Measurements from ENCODE around the gene CTF1. TPM values are rescaled to one million over a fixed set of nuclear protein-coding genes. Genes with fewer than 3 reads are reported as not detected.

The CTF1 gene
- total RNA-seq, 1 experiment from 2014 or later, result 1.4 TPM

DNA sequence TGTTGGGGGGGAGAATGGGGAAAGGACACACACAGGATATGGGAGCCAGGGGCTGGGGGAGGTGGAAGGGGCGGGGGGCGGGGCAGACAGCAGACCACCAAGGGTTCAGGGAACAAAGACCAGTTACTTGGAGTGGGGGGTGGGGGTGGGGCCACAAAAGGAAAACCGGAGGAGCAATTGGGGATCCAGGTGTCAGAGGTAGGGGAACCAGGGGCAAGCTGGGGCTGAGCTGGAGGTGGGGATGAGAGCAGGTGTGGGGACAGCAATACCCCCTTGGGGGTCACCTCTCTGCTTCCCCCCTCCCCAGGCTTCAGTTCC is 51.1 kb downstream of the CTF1 start (continued):
- TF ChIP-seq, protein P1, sequence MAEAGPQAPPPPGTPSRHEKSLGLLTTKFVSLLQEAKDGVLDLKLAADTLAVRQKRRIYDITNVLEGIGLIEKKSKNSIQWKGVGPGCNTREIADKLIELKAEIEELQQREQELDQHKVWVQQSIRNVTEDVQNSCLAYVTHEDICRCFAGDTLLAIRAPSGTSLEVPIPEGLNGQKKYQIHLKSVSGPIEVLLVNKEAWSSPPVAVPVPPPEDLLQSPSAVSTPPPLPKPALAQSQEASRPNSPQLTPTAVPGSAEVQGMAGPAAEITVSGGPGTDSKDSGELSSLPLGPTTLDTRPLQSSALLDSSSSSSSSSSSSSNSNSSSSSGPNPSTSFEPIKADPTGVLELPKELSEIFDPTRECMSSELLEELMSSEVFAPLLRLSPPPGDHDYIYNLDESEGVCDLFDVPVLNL (CRISPR knock-in tag; IDR thresholded peaks at IDR 0.05; ENCODE audit: borderline replicate concordance, low read depth), result no peak
- TF ChIP-seq ZNF416 (CRISPR knock-in tag; IDR thresholded peaks at IDR 0.05) (no peak), ZNF219 (CRISPR knock-in tag; IDR thresholded peaks at IDR 0.05; ENCODE audit: borderline replicate concordance) (no peak), E2F5 (CRISPR knock-in tag; IDR thresholded peaks at IDR 0.05) (no peak), FOXJ3 (CRISPR knock-in tag; IDR thresholded peaks at IDR 0.05; ENCODE audit: borderline replicate concordance) (no peak), TEAD4 (CRISPR knock-in tag; IDR thresholded peaks at IDR 0.05) (no peak), IRF1 (CRISPR knock-in tag; IDR thresholded peaks at IDR 0.05) (no peak)
- TF ChIP-seq, protein P2, sequence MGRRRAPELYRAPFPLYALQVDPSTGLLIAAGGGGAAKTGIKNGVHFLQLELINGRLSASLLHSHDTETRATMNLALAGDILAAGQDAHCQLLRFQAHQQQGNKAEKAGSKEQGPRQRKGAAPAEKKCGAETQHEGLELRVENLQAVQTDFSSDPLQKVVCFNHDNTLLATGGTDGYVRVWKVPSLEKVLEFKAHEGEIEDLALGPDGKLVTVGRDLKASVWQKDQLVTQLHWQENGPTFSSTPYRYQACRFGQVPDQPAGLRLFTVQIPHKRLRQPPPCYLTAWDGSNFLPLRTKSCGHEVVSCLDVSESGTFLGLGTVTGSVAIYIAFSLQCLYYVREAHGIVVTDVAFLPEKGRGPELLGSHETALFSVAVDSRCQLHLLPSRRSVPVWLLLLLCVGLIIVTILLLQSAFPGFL (CRISPR knock-in tag; IDR thresholded peaks at IDR 0.05; ENCODE audit: borderline replicate concordance), result no peak
- TF ChIP-seq, protein P3, sequence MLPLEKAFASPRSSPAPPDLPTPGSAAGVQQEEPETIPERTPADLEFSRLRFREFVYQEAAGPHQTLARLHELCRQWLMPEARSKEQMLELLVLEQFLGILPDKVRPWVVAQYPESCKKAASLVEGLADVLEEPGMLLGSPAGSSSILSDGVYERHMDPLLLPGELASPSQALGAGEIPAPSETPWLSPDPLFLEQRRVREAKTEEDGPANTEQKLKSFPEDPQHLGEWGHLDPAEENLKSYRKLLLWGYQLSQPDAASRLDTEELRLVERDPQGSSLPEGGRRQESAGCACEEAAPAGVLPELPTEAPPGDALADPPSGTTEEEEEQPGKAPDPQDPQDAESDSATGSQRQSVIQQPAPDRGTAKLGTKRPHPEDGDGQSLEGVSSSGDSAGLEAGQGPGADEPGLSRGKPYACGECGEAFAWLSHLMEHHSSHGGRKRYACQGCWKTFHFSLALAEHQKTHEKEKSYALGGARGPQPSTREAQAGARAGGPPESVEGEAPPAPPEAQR (CRISPR knock-in tag; IDR thresholded peaks at IDR 0.05), result no peak
- TF ChIP-seq, protein P4, sequence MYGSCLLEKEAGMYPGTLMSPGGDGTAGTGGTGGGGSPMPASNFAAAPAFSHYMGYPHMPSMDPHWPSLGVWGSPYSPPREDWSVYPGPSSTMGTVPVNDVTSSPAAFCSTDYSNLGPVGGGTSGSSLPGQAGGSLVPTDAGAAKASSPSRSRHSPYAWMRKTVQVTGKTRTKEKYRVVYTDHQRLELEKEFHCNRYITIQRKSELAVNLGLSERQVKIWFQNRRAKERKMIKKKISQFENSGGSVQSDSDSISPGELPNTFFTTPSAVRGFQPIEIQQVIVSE (CRISPR knock-in tag; IDR thresholded peaks at IDR 0.05; ENCODE audit: borderline replicate concordance), result no peak
- TF ChIP-seq, protein P5, sequence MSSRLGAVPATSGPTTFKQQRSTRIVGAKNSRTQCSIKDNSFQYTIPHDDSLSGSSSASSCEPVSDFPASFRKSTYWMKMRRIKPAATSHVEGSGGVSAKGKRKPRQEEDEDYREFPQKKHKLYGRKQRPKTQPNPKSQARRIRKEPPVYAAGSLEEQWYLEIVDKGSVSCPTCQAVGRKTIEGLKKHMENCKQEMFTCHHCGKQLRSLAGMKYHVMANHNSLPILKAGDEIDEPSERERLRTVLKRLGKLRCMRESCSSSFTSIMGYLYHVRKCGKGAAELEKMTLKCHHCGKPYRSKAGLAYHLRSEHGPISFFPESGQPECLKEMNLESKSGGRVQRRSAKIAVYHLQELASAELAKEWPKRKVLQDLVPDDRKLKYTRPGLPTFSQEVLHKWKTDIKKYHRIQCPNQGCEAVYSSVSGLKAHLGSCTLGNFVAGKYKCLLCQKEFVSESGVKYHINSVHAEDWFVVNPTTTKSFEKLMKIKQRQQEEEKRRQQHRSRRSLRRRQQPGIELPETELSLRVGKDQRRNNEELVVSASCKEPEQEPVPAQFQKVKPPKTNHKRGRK (CRISPR knock-in tag; IDR thresholded peaks at IDR 0.05; ENCODE audit: borderline replicate concordance), result no peak

GRCh38 chr16:30947859-30948666 is 51.6 kb downstream of the CTF1 start:
- POLR2A ChIA-PET, result interaction anchor here (0.7 to 1.6 kb wide), 2 partner anchors 23 to 25 kb away, joined by 3 read pairs; partner anchors contain the start of gene FBXL19
- CTCF ChIA-PET, result interaction anchor here (1.1 to 2.1 kb wide), 6 partner anchors 13 to 194 kb away, joined by 3 to 12 read pairs (median 4); no protein-coding TSS in a partner anchor
- DNase-seq (ENCODE audit: low spot score) (peak; percentile 99), ATAC-seq (peak; percentile 88)
- Mint-ChIP-seq H3K27me3 (ENCODE audit: low read depth) (no peaks in the 10 kb centered on the region), H3K4me3 (peak overlapping the region; percentile 76), H3K27ac (peak overlapping the region; percentile 93), H3K4me1 (peaks cover 22% of the 10 kb centered on the region), H3K36me3 (peaks cover 20% of the 10 kb centered on the region), H3K9me3 (no peaks in the 10 kb centered on the region)
- TF ChIP-seq SMAD3 (CRISPR knock-in tag; IDR thresholded peaks at IDR 0.05; ENCODE audit: borderline replicate concordance) (no peak), RELA (CRISPR knock-in tag; IDR thresholded peaks at IDR 0.05; ENCODE audit: borderline replicate concordance) (no peak), FOXP1 (CRISPR knock-in tag; IDR thresholded peaks at IDR 0.05; ENCODE audit: borderline replicate concordance) (no peak), HMGA2 (CRISPR knock-in tag; IDR thresholded peaks at IDR 0.05) (0 out of 2 replicates have a peak, but pooled peaks have one; percentile 9), ZNF425 (CRISPR knock-in tag; conservative IDR thresholded peaks at IDR 0.05) (no peak), NR2C2 (CRISPR knock-in tag; IDR thresholded peaks at IDR 0.05) (no peak), HMGXB4 (CRISPR knock-in tag; IDR thresholded peaks at IDR 0.05) (no peak; the same call in 1 of the 2 replicates), JAZF1 (CRISPR knock-in tag; IDR thresholded peaks at IDR 0.05) (no peak)
- TF ChIP-seq, protein P6, sequence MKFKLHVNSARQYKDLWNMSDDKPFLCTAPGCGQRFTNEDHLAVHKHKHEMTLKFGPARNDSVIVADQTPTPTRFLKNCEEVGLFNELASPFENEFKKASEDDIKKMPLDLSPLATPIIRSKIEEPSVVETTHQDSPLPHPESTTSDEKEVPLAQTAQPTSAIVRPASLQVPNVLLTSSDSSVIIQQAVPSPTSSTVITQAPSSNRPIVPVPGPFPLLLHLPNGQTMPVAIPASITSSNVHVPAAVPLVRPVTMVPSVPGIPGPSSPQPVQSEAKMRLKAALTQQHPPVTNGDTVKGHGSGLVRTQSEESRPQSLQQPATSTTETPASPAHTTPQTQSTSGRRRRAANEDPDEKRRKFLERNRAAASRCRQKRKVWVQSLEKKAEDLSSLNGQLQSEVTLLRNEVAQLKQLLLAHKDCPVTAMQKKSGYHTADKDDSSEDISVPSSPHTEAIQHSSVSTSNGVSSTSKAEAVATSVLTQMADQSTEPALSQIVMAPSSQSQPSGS (CRISPR knock-in tag; IDR thresholded peaks at IDR 0.05; ENCODE audit: borderline replicate concordance, low read depth), result no peak
